Ovary (tissue), 3 donors: ENCODE results near the gene SETD2.

Source experiments
- CTCF ChIP-seq, 3 donors: fragments of 450-650 bp in 2 of 3; fragments of 200-600 bp in 1 of 3; IDR thresholded peaks; one replicate each; pipeline versions ENCODE4 v1.5.1 to v1.8.0; 2016 to 2022; ENCODE audit warnings: antibody characterized with exemption in 3 of 3, mild to moderate bottlenecking in 1 of 3
- EP300 ChIP-seq: sonication (generic); formaldehyde crosslinking; IDR thresholded peaks from one replicate; pipeline ENCODE4 v1.6.1; 2017; ENCODE audit warnings: antibody characterized with exemption
- donor health status: DM: no; HTN: no; CAD: no.

- TF ChIP-seq CTCF (IDR thresholded peaks at IDR 0.05) (no peak), EP300 (no peak)
These were observed 40.1 kb downstream of the SETD2 start for GRCh38 chr3:47123857-47124256.
